Uterus (tissue), 4 donors: ENCODE data around the gene ELOVL2. TPM values are rescaled to one million over a fixed set of nuclear protein-coding genes. Genes with fewer than 3 reads are reported as not detected.

Experiments used
- DNase-seq, 2 donors: peaks; one replicate each; pipeline ENCODE4 v3.0.0-alpha.2; 2019 to 2020
- H3K27ac ChIP-seq, 2 donors: fragments of 200-600 bp; sonication (generic); 1 replicate in 1 of 2; 2 replicates in 1 of 2; pipeline ENCODE4 v1.5.1; 2016 to 2018
- H3K27me3 ChIP-seq, 2 donors: fragments of 200-600 bp; sonication (generic); one replicate each; pipeline ENCODE4 v1.5.1; 2018 to 2019; ENCODE audit warnings: control low read depth in 1 of 2
- H3K36me3 ChIP-seq, 2 donors: fragments of 200-600 bp; sonication (generic); one replicate each; pipeline ENCODE4 v1.5.1; 2019; ENCODE audit warnings: control low read depth in 1 of 2
- H3K4me1 ChIP-seq, 2 donors: fragments of 200-600 bp; sonication (generic); one replicate each; pipeline ENCODE4 v1.5.1; 2018 to 2019; ENCODE audit warnings: control low read depth in 1 of 2
- H3K4me3 ChIP-seq, 2 donors: fragments of 200-600 bp; sonication (generic); 1 replicate in 1 of 2; 2 replicates in 1 of 2; pipeline ENCODE4 v1.5.1; 2018 to 2019; ENCODE audit warnings: mild to moderate bottlenecking in 1 of 2
- H3K9me3 ChIP-seq, 2 donors: fragments of 200-600 bp; sonication (generic); one replicate each; pipeline ENCODE4 v1.5.1; 2019; ENCODE audit warnings: control low read depth in 1 of 2
- CTCF ChIP-seq, 4 experiments: fragments of 200-600 bp in 2 of 4; fragments of 450-650 bp in 2 of 4; sonication (generic) in 2 of 4; IDR thresholded peaks; one replicate each; pipeline ENCODE4 v1.5.1; 2016 to 2019; ENCODE audit warnings: antibody characterized with exemption in 4 of 4, mild to moderate bottlenecking in 2 of 4, moderate library complexity in 1 of 4
- POLR2A ChIP-seq, 2 donors: fragments of 450-650 bp; IDR thresholded peaks; one replicate each; pipeline ENCODE4 v1.6.1; 2016; ENCODE audit warnings: antibody characterized with exemption in 2 of 2, mild to moderate bottlenecking in 1 of 2, moderate library complexity in 1 of 2
- intact Hi-C: fragments of 100-400 bp; cut with DNase I; formaldehyde crosslinking; loops from one replicate; pipeline ENCODE4 v1.15.1; 2023; ENCODE audit warnings: low total_unique reads
- total RNA-seq, 4 donors: library from RNA; depleted of rRNA in 3 of 4; stranded (reverse); fragments of >200 nt in 3 of 4; gene quantifications; one replicate each; pipeline versions ENCODE4 v1.1.0 to v1.2.4, GENCODE V29; 2014 to 2023
- donor health status: DM: yes; HTN: yes; CAD: no.

The ELOVL2 gene
- total RNA-seq, 4 donors from 2014 or later, result 0.09 to 3.5 TPM; not detected in 2

- intact Hi-C loops, result no loop called here
- Histone ChIP-seq H3K27me3 (no peaks in the 10 kb centered on the region), H3K9me3 (no peaks in the 10 kb centered on the region), H3K4me1 (no peaks in the 10 kb centered on the region), H3K36me3 (no peaks in the 10 kb centered on the region), H3K27ac (no peak overlapping the region), H3K4me3 (no peak overlapping the region)
- no peak for TF ChIP-seq POLR2A (IDR thresholded peaks at IDR 0.05)
- no peak for DNase-seq
Observed at GRCh38 chr6:11023032-11023431, 21.1 kb downstream of the ELOVL2 start.

DNA sequence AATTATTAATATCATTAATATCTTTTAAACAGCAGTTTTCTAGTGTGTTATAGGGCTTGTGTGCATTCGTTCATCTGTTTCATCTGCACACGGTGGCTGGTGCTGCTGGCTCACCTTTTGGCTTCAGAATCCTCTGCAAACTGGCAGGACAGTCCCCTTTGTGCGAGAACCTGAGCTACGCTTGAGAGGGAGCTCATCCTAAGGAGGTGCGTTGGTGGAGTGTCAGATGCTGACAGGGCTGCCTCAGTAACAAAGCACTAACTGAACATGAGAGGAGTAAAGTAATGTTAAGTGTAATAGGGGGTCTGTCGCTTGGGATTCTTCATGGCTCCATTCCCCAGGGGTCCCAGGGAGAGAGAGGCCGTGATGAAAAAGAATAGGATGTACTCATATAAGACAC lies 22.4 kb downstream of the ELOVL2 start:
- Histone ChIP-seq H3K27me3 (no peaks in the 10 kb centered on the region), H3K4me3 (no peak overlapping the region), H3K9me3 (no peaks in the 10 kb centered on the region), H3K36me3 (no peaks in the 10 kb centered on the region), H3K4me1 (no peaks in the 10 kb centered on the region), H3K27ac (no peak overlapping the region)
- DNase-seq, result no peak
- TF ChIP-seq POLR2A (IDR thresholded peaks at IDR 0.05) (no peak), CTCF (IDR thresholded peaks at IDR 0.05) (no peak)
- intact Hi-C loops, result no loop called here

GRCh38 chr6:11021003-11021402 lies 23.1 kb downstream of the ELOVL2 start:
- Histone ChIP-seq H3K27ac (no peak overlapping the region), H3K4me3 (no peak overlapping the region), H3K36me3 (no peaks in the 10 kb centered on the region), H3K27me3 (no peaks in the 10 kb centered on the region), H3K9me3 (no peaks in the 10 kb centered on the region), H3K4me1 (no peaks in the 10 kb centered on the region)
- intact Hi-C loops, result no loop called here
- TF ChIP-seq POLR2A (IDR thresholded peaks at IDR 0.05) (no peak), CTCF (IDR thresholded peaks at IDR 0.05) (no peak)
- no peak for DNase-seq

DNA sequence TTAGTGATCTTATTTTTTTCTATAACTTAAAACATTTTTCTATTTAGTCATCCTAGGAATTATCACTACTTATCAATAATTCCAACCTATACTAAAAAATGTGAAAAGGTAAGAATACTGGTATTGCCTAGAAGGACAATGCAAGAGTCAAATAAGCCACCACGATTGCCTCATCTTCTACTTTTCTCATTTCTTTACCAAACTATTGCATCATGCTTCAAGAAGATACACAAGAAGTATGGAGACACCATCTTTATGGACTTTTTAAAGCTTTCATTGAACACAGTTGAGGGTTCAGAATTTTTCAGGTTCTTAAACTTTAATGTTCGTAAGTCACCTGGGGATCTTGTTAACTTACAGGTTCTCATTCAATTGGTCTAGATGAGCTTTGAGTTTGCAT lies 25.9 kb downstream of the ELOVL2 start:
- H3K4me1 ChIP-seq, result no peaks in the 10 kb centered on the region
- no peaks in the 10 kb centered on the region for H3K9me3 ChIP-seq
- H3K36me3 ChIP-seq, result no peaks in the 10 kb centered on the region
- H3K27me3 ChIP-seq, result no peaks in the 10 kb centered on the region
- TF ChIP-seq CTCF (IDR thresholded peaks at IDR 0.05), result no peak
- TF ChIP-seq POLR2A (IDR thresholded peaks at IDR 0.05), result no peak
- intact Hi-C loops, result no loop called here
- H3K27ac ChIP-seq, result no peak overlapping the region
- DNase-seq, result no peak
- H3K4me3 ChIP-seq, result no peak overlapping the region

GRCh38 chr6:11017090-11017489 lies 27.0 kb downstream of the ELOVL2 start:
- intact Hi-C loops, result no loop called here
- Histone ChIP-seq H3K27ac (no peak overlapping the region), H3K4me3 (no peak overlapping the region), H3K4me1 (no peaks in the 10 kb centered on the region), H3K27me3 (no peaks in the 10 kb centered on the region), H3K36me3 (no peaks in the 10 kb centered on the region), H3K9me3 (no peaks in the 10 kb centered on the region)
- TF ChIP-seq POLR2A (IDR thresholded peaks at IDR 0.05), result no peak
- no peak for TF ChIP-seq CTCF (IDR thresholded peaks at IDR 0.05)
- no peak for DNase-seq

- H3K27me3 ChIP-seq, result no peaks in the 10 kb centered on the region
- H3K27ac ChIP-seq, result no peak overlapping the region
- TF ChIP-seq CTCF (IDR thresholded peaks at IDR 0.05), result no peak
- TF ChIP-seq POLR2A (IDR thresholded peaks at IDR 0.05), result no peak
- no peak overlapping the region for H3K4me3 ChIP-seq
- no peak for DNase-seq
- H3K4me1 ChIP-seq, result no peaks in the 10 kb centered on the region
- intact Hi-C loops, result no loop called here
- no peaks in the 10 kb centered on the region for H3K9me3 ChIP-seq
- H3K36me3 ChIP-seq, result no peaks in the 10 kb centered on the region
Observed at GRCh38 chr6:11016452-11016851, 27.7 kb downstream of the ELOVL2 start.
